RWPE2 (cell line): ENCODE measurements around the gene ETNK1.
"Not testable (repeated sequence)": the region's sequence is repeated elsewhere in the genome, so short reads cannot be mapped to it uniquely, and the experiment has no call there.

Experiments used
- ATAC-seq: fragments of 200-7000 bp; cut with Tn5 transposase; 3 replicates; pipeline ENCODE4 v1.9.1; 2021; ENCODE audit warnings: low read depth
- DNase-seq: peaks from one replicate; pipeline ENCODE4 v3.0.0-alpha.2; 2020; ENCODE audit warnings: low spot score
- H3K27ac ChIP-seq: fragments of 450-650 bp; 2 replicates; pipeline ENCODE4 v1.5.1; 2017; ENCODE audit warnings: mild to moderate bottlenecking; ENCODE audit not compliant: poor library complexity, severe bottlenecking
- H3K27me3 ChIP-seq: fragments of 250-450 bp; sonication (Bioruptor Pico); 2 replicates; pipeline ENCODE4 v1.5.1; 2021; ENCODE audit warnings: mild to moderate bottlenecking, moderate library complexity; ENCODE audit not compliant: insufficient read depth, poor library complexity, severe bottlenecking
- H3K36me3 ChIP-seq: fragments of 250-450 bp; sonication (Bioruptor Pico); 2 replicates; pipeline ENCODE4 v1.5.1; 2020; ENCODE audit warnings: low read depth, mild to moderate bottlenecking, moderate library complexity
- H3K4me1 ChIP-seq: fragments of 250-450 bp; sonication (Bioruptor Pico); 2 replicates; pipeline ENCODE4 v1.5.1; 2021; ENCODE audit warnings: mild to moderate bottlenecking, moderate library complexity; ENCODE audit not compliant: insufficient read depth, poor library complexity, severe bottlenecking
- H3K4me3 ChIP-seq: fragments of 250-450 bp; sonication (Bioruptor Pico); 2 replicates; pipeline ENCODE4 v1.5.1; 2021; ENCODE audit warnings: mild to moderate bottlenecking, moderate library complexity; ENCODE audit not compliant: severe bottlenecking
- H3K9me3 ChIP-seq: fragments of 250-450 bp; sonication (Bioruptor Pico); 2 replicates; pipeline ENCODE4 v1.5.1; 2021; ENCODE audit warnings: mild to moderate bottlenecking, moderate library complexity; ENCODE audit not compliant: severe bottlenecking
- TF ChIP-seq, protein P1 (sequence below): fragments of 450-650 bp; IDR thresholded peaks from one replicate; pipeline ENCODE4 v1.5.1; 2017; ENCODE audit warnings: mild to moderate bottlenecking, moderate library complexity; ENCODE audit not compliant: poor library complexity, severe bottlenecking

Gene ETNK1

DNA sequence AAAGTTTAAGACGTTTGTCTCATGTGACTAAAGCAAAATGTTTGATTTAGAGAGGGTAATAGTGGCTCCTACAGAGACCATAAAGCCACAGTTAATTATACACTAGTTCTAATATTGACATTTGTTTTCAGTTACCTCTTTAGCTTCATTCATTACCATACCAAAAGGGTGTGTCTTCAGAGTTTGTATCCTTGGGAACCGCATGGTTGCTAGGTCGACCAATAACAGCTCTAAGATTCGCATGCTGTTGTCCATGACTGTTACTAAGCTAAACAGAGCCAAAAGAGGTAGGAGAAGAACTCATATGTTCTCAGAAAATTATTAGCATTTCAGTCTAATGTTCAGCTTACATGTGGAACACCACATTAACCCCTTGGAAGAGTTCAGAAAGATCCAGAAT lies 36.2 kb upstream of the ETNK1 start:
- TF ChIP-seq, protein P1, sequence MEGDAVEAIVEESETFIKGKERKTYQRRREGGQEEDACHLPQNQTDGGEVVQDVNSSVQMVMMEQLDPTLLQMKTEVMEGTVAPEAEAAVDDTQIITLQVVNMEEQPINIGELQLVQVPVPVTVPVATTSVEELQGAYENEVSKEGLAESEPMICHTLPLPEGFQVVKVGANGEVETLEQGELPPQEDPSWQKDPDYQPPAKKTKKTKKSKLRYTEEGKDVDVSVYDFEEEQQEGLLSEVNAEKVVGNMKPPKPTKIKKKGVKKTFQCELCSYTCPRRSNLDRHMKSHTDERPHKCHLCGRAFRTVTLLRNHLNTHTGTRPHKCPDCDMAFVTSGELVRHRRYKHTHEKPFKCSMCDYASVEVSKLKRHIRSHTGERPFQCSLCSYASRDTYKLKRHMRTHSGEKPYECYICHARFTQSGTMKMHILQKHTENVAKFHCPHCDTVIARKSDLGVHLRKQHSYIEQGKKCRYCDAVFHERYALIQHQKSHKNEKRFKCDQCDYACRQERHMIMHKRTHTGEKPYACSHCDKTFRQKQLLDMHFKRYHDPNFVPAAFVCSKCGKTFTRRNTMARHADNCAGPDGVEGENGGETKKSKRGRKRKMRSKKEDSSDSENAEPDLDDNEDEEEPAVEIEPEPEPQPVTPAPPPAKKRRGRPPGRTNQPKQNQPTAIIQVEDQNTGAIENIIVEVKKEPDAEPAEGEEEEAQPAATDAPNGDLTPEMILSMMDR, result no peak
- ATAC-seq, result no peak
- Histone ChIP-seq H3K4me3 (no peak overlapping the region), H3K4me1 (no peaks in the 10 kb centered on the region), H3K9me3 (no peaks in the 10 kb centered on the region), H3K27me3 (no peaks in the 10 kb centered on the region), H3K36me3 (no peaks in the 10 kb centered on the region), H3K27ac (no peak overlapping the region)
- no peak for DNase-seq

DNA sequence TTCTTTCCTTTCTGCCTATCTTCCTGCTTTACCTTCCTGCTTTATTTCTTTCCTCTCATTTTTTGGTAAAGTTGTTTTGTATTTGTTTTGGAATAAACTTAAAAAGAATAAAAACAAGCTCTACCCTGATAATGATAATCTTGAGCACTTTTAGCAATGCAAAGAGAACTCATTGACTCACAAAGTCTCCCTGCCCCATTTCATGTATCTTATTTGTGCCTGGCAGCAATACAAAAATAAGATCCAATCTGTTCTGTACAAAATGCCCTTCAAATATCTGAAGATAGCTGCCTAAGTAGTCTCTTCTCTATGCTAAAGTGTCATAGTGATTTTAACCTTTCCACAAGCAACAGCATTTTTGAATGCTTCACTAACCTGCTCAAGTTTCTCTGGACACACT lies 31.1 kb upstream of the ETNK1 start:
- Histone ChIP-seq H3K27me3 (no peaks in the 10 kb centered on the region), H3K36me3 (no peaks in the 10 kb centered on the region), H3K27ac (no peak overlapping the region), H3K9me3 (no peaks in the 10 kb centered on the region), H3K4me1 (no peaks in the 10 kb centered on the region), H3K4me3 (no peak overlapping the region)
- DNase-seq (no peak), ATAC-seq (no peak)
- TF ChIP-seq, protein P1, result no peak

DNA sequence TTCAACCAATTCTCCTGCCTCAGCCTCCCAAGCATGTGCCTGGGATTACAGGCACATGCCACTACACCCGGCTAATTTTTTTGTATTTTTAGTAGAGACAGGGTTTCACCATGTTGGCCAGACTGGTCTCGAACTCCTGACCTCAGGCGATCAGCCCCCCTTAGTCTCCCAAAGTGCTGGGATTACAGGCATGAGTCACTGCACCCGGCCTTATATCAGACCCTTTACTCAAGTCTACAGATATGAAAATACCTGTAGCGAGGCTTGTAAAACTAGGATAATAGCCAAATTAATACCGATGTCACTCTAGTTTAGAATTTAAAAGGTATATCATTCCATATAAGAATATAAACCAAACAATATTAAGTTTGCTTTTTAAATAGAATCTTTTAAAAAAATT lies 27.4 kb upstream of the ETNK1 start:
- not testable (repeated sequence) for H3K4me3 ChIP-seq, ATAC-seq, H3K4me1 ChIP-seq, H3K9me3 ChIP-seq, H3K27me3 ChIP-seq, DNase-seq, H3K36me3 ChIP-seq, H3K27ac ChIP-seq

DNA sequence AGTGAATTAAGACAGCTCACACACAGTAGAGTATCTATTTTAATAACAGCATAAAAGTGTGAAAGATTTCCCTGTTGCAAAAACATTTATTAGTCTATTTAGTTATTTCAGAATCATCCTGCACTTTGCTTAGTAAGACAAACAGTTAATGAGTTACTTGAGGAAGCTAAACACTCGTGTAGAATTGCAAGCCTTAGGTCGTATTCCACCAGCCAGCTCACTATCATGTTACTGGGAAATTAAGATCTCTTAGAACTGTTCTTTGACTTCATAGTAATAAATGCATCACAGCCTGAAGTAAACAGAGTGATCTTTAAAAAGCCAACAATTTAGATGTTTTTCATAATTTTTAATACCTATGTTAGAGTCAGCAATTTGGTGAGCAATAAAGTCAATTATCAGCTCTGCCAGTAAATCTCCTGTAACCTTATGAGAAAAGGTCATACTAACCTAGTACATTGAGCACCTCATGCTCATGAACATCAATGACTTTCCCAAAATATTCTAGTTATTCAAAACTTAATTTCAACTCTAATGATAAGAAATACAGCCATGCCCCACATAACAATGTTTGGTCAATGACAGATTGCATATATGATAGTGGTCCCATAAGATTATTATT lies 26.7 kb upstream of the ETNK1 start:
- H3K27me3 ChIP-seq, result no peaks in the 10 kb centered on the region
- no peak for ATAC-seq
- no peak overlapping the region for H3K27ac ChIP-seq
- H3K4me1 ChIP-seq, result no peaks in the 10 kb centered on the region
- DNase-seq, result no peak
- no peak overlapping the region for H3K4me3 ChIP-seq
- no peaks in the 10 kb centered on the region for H3K36me3 ChIP-seq
- TF ChIP-seq, protein P1, result no peak
- H3K9me3 ChIP-seq, result no peaks in the 10 kb centered on the region

DNA sequence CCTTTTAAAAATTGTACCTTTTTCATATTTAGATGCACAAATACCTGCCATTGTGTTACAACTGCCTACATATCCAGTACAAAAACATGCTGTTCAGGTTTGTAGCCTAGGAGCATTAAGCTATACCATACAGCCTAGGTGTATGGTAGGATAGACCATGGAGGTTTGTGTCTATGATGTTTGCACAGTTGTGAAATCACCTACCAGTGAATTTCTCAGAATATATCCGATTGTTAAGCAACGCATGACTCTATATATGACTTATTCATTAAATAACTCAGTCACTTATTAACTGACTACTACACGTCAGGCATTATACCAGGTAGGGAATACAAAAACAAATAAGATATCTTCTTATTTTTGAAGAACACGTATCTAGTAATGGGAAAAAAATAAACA lies 26.2 kb upstream of the ETNK1 start:
- Histone ChIP-seq H3K9me3 (no peaks in the 10 kb centered on the region), H3K4me1 (no peaks in the 10 kb centered on the region), H3K27me3 (no peaks in the 10 kb centered on the region), H3K4me3 (no peak overlapping the region), H3K36me3 (no peaks in the 10 kb centered on the region), H3K27ac (no peak overlapping the region)
- TF ChIP-seq, protein P1, result no peak
- DNase-seq, result no peak
- ATAC-seq, result no peak
